Measurements from ENCODE around the gene FANCE. TPM values are rescaled to one million over a fixed set of nuclear protein-coding genes. Genes with fewer than 3 reads are reported as not detected.
A peak's percentile ranks its signal among the peaks of the same experiment; 100 is the strongest.

The FANCE gene
- total RNA-seq, 1 experiment from 2014 or later: 20.2 TPM

GRCh38 chr6:35439308-35439707, 12.8 kb upstream of the FANCE start:
- no peaks in the 10 kb centered on the region for H3K9me3 ChIP-seq (replicated peaks)
- DNase-seq (ENCODE audit: low read depth in 1 of 2, low spot score in 2 of 2): no peak
- H3K4me1 ChIP-seq (replicated peaks): no peaks in the 10 kb centered on the region
- no peaks in the 10 kb centered on the region for H3K27me3 ChIP-seq (replicated peaks)
- no peak overlapping the region for H3K4me3 ChIP-seq
- H3K36me3 ChIP-seq: no peaks in the 10 kb centered on the region
- H3K27ac ChIP-seq: no peak overlapping the region

- Histone ChIP-seq H3K4me3 (no peak overlapping the region), H3K9me3 (replicated peaks) (no peaks in the 10 kb centered on the region), H3K27ac (no peak overlapping the region), H3K4me1 (replicated peaks) (no peaks in the 10 kb centered on the region), H3K27me3 (replicated peaks) (no peaks in the 10 kb centered on the region), H3K36me3 (no peaks in the 10 kb centered on the region)
- no peak for DNase-seq (ENCODE audit: low read depth in 1 of 2, low spot score in 2 of 2)
Measured at GRCh38 chr6:35441205-35441604, 10.9 kb upstream of the FANCE start.

GRCh38 chr6:35441642-35442041, 10.5 kb upstream of the FANCE start:
- no peak for DNase-seq (ENCODE audit: low read depth in 1 of 2, low spot score in 2 of 2)
- Histone ChIP-seq H3K27me3 (replicated peaks) (no peaks in the 10 kb centered on the region), H3K4me3 (no peak overlapping the region), H3K36me3 (no peaks in the 10 kb centered on the region), H3K4me1 (replicated peaks) (no peaks in the 10 kb centered on the region), H3K27ac (no peak overlapping the region), H3K9me3 (replicated peaks) (no peaks in the 10 kb centered on the region)

GRCh38 chr6:35442693-35443092, 9.4 kb upstream of the FANCE start:
- no peak overlapping the region for H3K27ac ChIP-seq
- H3K36me3 ChIP-seq: no peaks in the 10 kb centered on the region
- no peaks in the 10 kb centered on the region for H3K9me3 ChIP-seq (replicated peaks)
- H3K27me3 ChIP-seq (replicated peaks): no peaks in the 10 kb centered on the region
- H3K4me1 ChIP-seq (replicated peaks): no peaks in the 10 kb centered on the region
- H3K4me3 ChIP-seq: no peak overlapping the region
- DNase-seq (ENCODE audit: low read depth in 1 of 2, low spot score in 2 of 2): no peak

GRCh38 chr6:35443341-35444030, 8.7 kb upstream of the FANCE start:
- Histone ChIP-seq H3K27ac (no peak overlapping the region), H3K27me3 (replicated peaks) (no peaks in the 10 kb centered on the region), H3K4me3 (no peak overlapping the region), H3K9me3 (replicated peaks) (no peaks in the 10 kb centered on the region), H3K36me3 (no peaks in the 10 kb centered on the region), H3K4me1 (replicated peaks) (no peaks in the 10 kb centered on the region)
- no peak for DNase-seq (ENCODE audit: low read depth in 1 of 2, low spot score in 2 of 2)

- DNase-seq (ENCODE audit: low read depth in 1 of 2, low spot score in 2 of 2): no peak
- no peaks in the 10 kb centered on the region for H3K27me3 ChIP-seq (replicated peaks)
Measured at GRCh38 chr6:35445691-35446090, 6.4 kb upstream of the FANCE start.

GRCh38 chr6:35448191-35448590, 3.9 kb upstream of the FANCE start:
- no peak for DNase-seq (ENCODE audit: low read depth in 1 of 2, low spot score in 2 of 2)
- no peaks in the 10 kb centered on the region for H3K27me3 ChIP-seq (replicated peaks)

More at GRCh38 chr6:35445691-35446090, 6.4 kb upstream of the FANCE start:
- H3K9me3 ChIP-seq (replicated peaks): no peaks in the 10 kb centered on the region
- H3K27ac ChIP-seq: no peak overlapping the region
- H3K4me3 ChIP-seq: no peak overlapping the region
- 0 out of 2 replicates have a peak, but pooled peaks cover 3% of the 10 kb centered on the region for H3K4me1 ChIP-seq (replicated peaks)
- no peaks in the 10 kb centered on the region for H3K36me3 ChIP-seq

GRCh38 chr6:35449287-35449881, 2.8 kb upstream of the FANCE start:
- Histone ChIP-seq H3K9me3 (replicated peaks) (no peaks in the 10 kb centered on the region), H3K36me3 (peaks cover 5% of the 10 kb centered on the region; the same call in 1 of the 2 replicates), H3K4me1 (replicated peaks) (peaks cover 18% of the 10 kb centered on the region), H3K4me3 (no peak overlapping the region), H3K27me3 (replicated peaks) (no peaks in the 10 kb centered on the region), H3K27ac (no peak overlapping the region)
- peak in 1 of 2 experiments; percentile 77 for DNase-seq (ENCODE audit: low read depth in 1 of 2, low spot score in 2 of 2)

More at GRCh38 chr6:35448191-35448590, 3.9 kb upstream of the FANCE start:
- Histone ChIP-seq H3K27ac (no peak overlapping the region), H3K36me3 (0 out of 2 replicates have a peak, but pooled peaks cover 5% of the 10 kb centered on the region), H3K4me3 (no peak overlapping the region), H3K4me1 (replicated peaks) (peaks cover 17% of the 10 kb centered on the region), H3K9me3 (replicated peaks) (no peaks in the 10 kb centered on the region)

GRCh38 chr6:35451354-35452182, 570 bp upstream of the FANCE start:
- Histone ChIP-seq H3K4me3 (peak overlapping the region; percentile 75), H3K27ac (no peak overlapping the region), H3K9me3 (replicated peaks) (no peaks in the 10 kb centered on the region), H3K4me1 (replicated peaks) (peaks cover 18% of the 10 kb centered on the region), H3K27me3 (replicated peaks) (no peaks in the 10 kb centered on the region), H3K36me3 (peaks cover 19% of the 10 kb centered on the region)
- DNase-seq (ENCODE audit: low read depth in 1 of 2, low spot score in 2 of 2): no peak

- DNase-seq (ENCODE audit: low read depth in 1 of 2, low spot score in 2 of 2): no peak
- H3K4me1 ChIP-seq (replicated peaks): peaks cover 18% of the 10 kb centered on the region
Measured at GRCh38 chr6:35453236-35453635, 1.1 kb downstream of the FANCE start.

GRCh38 chr6:35454391-35455110, 2.4 kb downstream of the FANCE start:
- H3K9me3 ChIP-seq (replicated peaks): no peaks in the 10 kb centered on the region
- no peak for DNase-seq (ENCODE audit: low read depth in 1 of 2, low spot score in 2 of 2)
- peaks cover 46% of the 10 kb centered on the region for H3K36me3 ChIP-seq
- no peaks in the 10 kb centered on the region for H3K27me3 ChIP-seq (replicated peaks)
- no peak overlapping the region for H3K4me3 ChIP-seq
- peaks cover 15% of the 10 kb centered on the region for H3K4me1 ChIP-seq (replicated peaks)
- no peak overlapping the region for H3K27ac ChIP-seq

More at GRCh38 chr6:35453236-35453635, 1.1 kb downstream of the FANCE start:
- H3K27me3 ChIP-seq (replicated peaks): no peaks in the 10 kb centered on the region
- no peak overlapping the region for H3K27ac ChIP-seq
- H3K36me3 ChIP-seq: peaks cover 35% of the 10 kb centered on the region
- H3K9me3 ChIP-seq (replicated peaks): no peaks in the 10 kb centered on the region
- H3K4me3 ChIP-seq: peak overlapping the region; percentile 75

GRCh38 chr6:35457907-35458306, 5.8 kb downstream of the FANCE start:
- Histone ChIP-seq H3K9me3 (replicated peaks) (no peaks in the 10 kb centered on the region), H3K4me3 (no peak overlapping the region), H3K27me3 (replicated peaks) (no peaks in the 10 kb centered on the region), H3K36me3 (peaks cover 59% of the 10 kb centered on the region), H3K4me1 (replicated peaks) (peaks cover 3% of the 10 kb centered on the region), H3K27ac (no peak overlapping the region)
- DNase-seq (ENCODE audit: low read depth in 1 of 2, low spot score in 2 of 2): no peak

- DNase-seq (ENCODE audit: low read depth in 1 of 2, low spot score in 2 of 2): no peak
- Histone ChIP-seq H3K9me3 (replicated peaks) (no peaks in the 10 kb centered on the region), H3K4me3 (no peak overlapping the region), H3K27ac (no peak overlapping the region), H3K4me1 (replicated peaks) (no peaks in the 10 kb centered on the region), H3K27me3 (replicated peaks) (no peaks in the 10 kb centered on the region), H3K36me3 (peaks cover 68% of the 10 kb centered on the region)
Measured at GRCh38 chr6:35461270-35461669, 9.1 kb downstream of the FANCE start.
